OCI-LY7 (cell line): Measurements from ENCODE around the gene ARID5A. TPM values are rescaled to one million over a fixed set of nuclear protein-coding genes. Genes with fewer than 3 reads are reported as not detected.

Experiments
- BruUV-seq: library from RNA; stranded (reverse); fragments of 400-500 nt; replicated peaks from 2 replicates; lab custom pipeline; 2021; lab: Mats Ljungman, UMichigan
- CTCF ChIA-PET: fragments of 300-600 bp; sonication (Branson Sonifier 250); formaldehyde crosslinking; loops from one replicate; lab custom pipeline; 2022; ENCODE audit warnings: antibody characterized with exemption; ENCODE audit not compliant: unreplicated experiment; lab: Charles Lee
- POLR2A ChIA-PET: fragments of 300-600 bp; sonication (Branson Sonifier 250); formaldehyde crosslinking; loops from one replicate; lab custom pipeline; 2022; ENCODE audit warnings: antibody characterized with exemption; lab: Charles Lee
- DNase-seq: peaks from one replicate; pipeline ENCODE4 v3.0.0-alpha.2; 2015; ENCODE audit warnings: low spot score
- H2AFZ ChIP-seq: fragments of 200-600 bp; sonication (generic), shearing (Covaris generic); 2 replicates; pipeline ENCODE4 v1.6.1; 2014; ENCODE audit warnings: mild to moderate bottlenecking, antibody characterized with exemption, low read length, moderate library complexity
- H3K27ac ChIP-seq: fragments of 200-600 bp; sonication (generic); 2 replicates; pipeline ENCODE4 v1.5.1; 2014; ENCODE audit warnings: mixed run types, low read depth, mild to moderate bottlenecking, moderate library complexity, low read length, inconsistent platforms; ENCODE audit not compliant: poor library complexity, severe bottlenecking
- H3K36me3 ChIP-seq: fragments of 200-600 bp; sonication (generic); 2 replicates; pipeline ENCODE4 v1.6.1; 2014; ENCODE audit warnings: mild to moderate bottlenecking, antibody characterized with exemption, low read length, moderate library complexity, mixed read lengths; ENCODE audit not compliant: insufficient read depth
- H3K4me1 ChIP-seq: fragments of 200-600 bp; sonication (generic); 2 replicates; pipeline ENCODE4 v1.5.1; 2014; ENCODE audit warnings: mild to moderate bottlenecking, low read length; ENCODE audit not compliant: insufficient read depth, poor library complexity, severe bottlenecking
- H3K4me2 ChIP-seq: fragments of 200-600 bp; sonication (generic); 2 replicates; pipeline ENCODE4 v1.6.1; 2014; ENCODE audit warnings: mild to moderate bottlenecking, low read length
- H3K4me3 ChIP-seq: fragments of 200-600 bp; sonication (generic); 2 replicates; pipeline ENCODE4 v1.5.1; 2014; ENCODE audit warnings: mild to moderate bottlenecking, low read depth, low read length; ENCODE audit not compliant: poor library complexity, severe bottlenecking
- H3K79me2 ChIP-seq: fragments of 200-600 bp; sonication (generic); 2 replicates; pipeline ENCODE4 v1.6.1; 2016; ENCODE audit warnings: low read depth, mild to moderate bottlenecking, low read length, moderate library complexity, mixed read lengths; ENCODE audit not compliant: insufficient read depth
- H3K9me2 ChIP-seq: fragments of 200-600 bp; sonication (generic); 2 replicates; pipeline ENCODE4 v1.6.1; 2016; ENCODE audit warnings: mild to moderate bottlenecking, low read length, mixed read lengths; ENCODE audit not compliant: insufficient read depth
- H3K9me3 ChIP-seq: fragments of 200-600 bp; sonication (generic); 2 replicates; pipeline ENCODE4 v1.6.1; 2014; ENCODE audit warnings: mild to moderate bottlenecking, mixed run types, low read length, mixed read lengths
- H4K20me1 ChIP-seq: fragments of 200-600 bp; sonication (generic); 2 replicates; pipeline ENCODE4 v1.6.1; 2014; ENCODE audit warnings: mild to moderate bottlenecking, antibody characterized with exemption, low read length, moderate library complexity, mixed read lengths; ENCODE audit not compliant: insufficient read depth
- EZH2phosphoT487 ChIP-seq: fragments of 200-600 bp; sonication (generic); IDR thresholded peaks from 2 replicates; pipeline ENCODE4 v1.6.1; 2018; ENCODE audit warnings: low read depth, borderline replicate concordance, mild to moderate bottlenecking, mixed run types, antibody characterized with exemption, low read length, moderate library complexity, mixed read lengths
- intact Hi-C: fragments of 100-400 bp; cut with micrococcal nuclease; formaldehyde crosslinking; loops from one replicate; pipeline ENCODE4 v1.10.0; 2022; ENCODE audit not compliant: unreplicated experiment
- total RNA-seq, 2 experiments: library from RNA; depleted of rRNA in 1 of 2; stranded (reverse); fragments of >200 nt in 1 of 2; shearing (Covaris generic) in 1 of 2; gene quantifications; 2 replicates each; pipeline ENCODE4 v1.2.3, GENCODE V29; 2014 to 2022
- TF ChIP-seq, protein P1 (sequence below): fragments of 200-600 bp; sonication (generic); conservative IDR thresholded peaks from 2 replicates; pipeline ENCODE4 v1.5.1; 2014; ENCODE audit warnings: mild to moderate bottlenecking, antibody characterized with exemption, low read length, moderate library complexity, mixed read lengths

Gene ARID5A
- total RNA-seq, 2 experiments from 2014 or later = 4.4 to 6.0 TPM

DNA sequence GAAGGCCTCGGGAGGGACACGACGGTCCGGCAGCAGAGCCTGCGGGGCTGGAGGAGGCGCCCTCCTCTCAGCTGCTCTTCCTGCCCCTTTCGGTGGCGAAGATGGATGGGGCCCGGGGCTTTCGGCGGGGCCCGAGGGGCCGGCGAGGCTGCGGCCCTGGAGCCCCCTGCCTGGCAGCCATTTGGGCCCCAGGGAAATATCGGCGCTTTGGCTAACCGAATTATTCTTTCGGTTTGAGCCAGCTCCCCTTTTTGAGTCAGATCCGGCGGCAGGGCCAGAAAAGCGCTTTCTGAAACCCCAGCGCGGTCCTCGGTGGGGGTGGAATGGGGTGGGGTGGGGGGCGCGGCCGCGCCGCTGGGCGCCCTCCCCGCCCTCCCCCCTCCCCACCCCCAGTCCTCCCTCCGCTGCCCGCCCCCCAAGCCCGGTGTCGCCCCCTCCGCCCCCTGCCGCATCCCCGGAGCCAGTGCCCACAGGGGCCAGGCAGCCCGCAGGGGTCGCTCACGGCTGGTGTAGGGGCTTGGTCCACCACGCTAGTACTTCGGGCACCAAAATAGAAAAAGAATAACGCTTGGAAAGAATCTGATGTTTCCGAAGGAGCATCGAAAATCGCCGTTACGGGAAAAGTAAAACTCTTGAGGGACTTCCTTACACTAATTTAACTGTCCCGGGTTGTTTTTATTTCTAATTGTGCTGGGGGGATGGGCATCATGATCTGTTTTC lies 9.1 kb upstream of the ARID5A start:
- TF ChIP-seq, protein P1, sequence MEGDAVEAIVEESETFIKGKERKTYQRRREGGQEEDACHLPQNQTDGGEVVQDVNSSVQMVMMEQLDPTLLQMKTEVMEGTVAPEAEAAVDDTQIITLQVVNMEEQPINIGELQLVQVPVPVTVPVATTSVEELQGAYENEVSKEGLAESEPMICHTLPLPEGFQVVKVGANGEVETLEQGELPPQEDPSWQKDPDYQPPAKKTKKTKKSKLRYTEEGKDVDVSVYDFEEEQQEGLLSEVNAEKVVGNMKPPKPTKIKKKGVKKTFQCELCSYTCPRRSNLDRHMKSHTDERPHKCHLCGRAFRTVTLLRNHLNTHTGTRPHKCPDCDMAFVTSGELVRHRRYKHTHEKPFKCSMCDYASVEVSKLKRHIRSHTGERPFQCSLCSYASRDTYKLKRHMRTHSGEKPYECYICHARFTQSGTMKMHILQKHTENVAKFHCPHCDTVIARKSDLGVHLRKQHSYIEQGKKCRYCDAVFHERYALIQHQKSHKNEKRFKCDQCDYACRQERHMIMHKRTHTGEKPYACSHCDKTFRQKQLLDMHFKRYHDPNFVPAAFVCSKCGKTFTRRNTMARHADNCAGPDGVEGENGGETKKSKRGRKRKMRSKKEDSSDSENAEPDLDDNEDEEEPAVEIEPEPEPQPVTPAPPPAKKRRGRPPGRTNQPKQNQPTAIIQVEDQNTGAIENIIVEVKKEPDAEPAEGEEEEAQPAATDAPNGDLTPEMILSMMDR = no peak
- no peak for TF ChIP-seq EZH2phosphoT487

DNA sequence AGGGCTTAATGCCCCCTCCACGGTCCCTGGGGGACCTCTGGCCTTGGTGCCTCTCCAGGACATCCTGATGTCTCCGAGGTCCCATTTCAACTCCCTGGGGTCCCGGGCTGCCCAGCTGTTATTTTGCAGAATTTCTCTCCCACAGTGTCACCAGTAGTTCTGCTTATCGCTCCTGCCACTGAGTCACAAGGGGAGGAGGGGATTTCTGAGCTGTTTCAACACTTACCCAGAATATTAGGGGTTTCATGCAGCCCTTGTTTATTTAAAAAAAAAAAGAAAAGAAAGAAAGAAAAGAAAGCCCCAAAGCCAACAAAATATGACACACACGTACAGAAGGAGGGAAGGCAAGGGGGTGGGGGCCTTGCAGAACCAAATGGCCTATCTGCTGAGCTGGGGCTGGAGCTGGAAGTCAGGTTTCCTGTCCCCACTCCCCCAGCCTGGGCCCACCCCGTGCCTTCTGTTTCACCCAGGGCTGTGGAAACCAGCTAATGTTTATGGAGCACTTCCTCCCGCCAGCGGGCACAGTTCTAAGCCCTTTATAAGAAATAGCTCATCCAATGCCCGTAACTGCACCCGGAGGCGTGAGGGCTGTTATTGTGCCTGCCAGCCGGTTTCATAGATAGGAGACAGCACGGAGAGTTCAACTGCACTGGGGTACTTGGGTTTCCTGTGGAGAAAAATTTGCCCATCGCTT lies 8.4 kb upstream of the ARID5A start:
- H3K27ac ChIP-seq = no peak overlapping the region
- ChIA-PET CTCF (no interaction called here), POLR2A (no interaction called here)
- no peaks in the 10 kb centered on the region for H3K79me2 ChIP-seq
- no peaks in the 10 kb centered on the region for H4K20me1 ChIP-seq
- no peak for DNase-seq
- H2AFZ ChIP-seq = no peak overlapping the region
- no peak overlapping the region for H3K4me3 ChIP-seq
- no peaks in the 10 kb centered on the region for H3K9me2 ChIP-seq
- H3K36me3 ChIP-seq = no peaks in the 10 kb centered on the region
- peaks cover 5% of the 10 kb centered on the region for H3K4me1 ChIP-seq
- intact Hi-C loops = no loop called here
- no TSS peak for BruUV-seq
- TF ChIP-seq, protein P1 = no peak
- TF ChIP-seq EZH2phosphoT487 = no peak
- H3K9me3 ChIP-seq = no peaks in the 10 kb centered on the region
- H3K4me2 ChIP-seq = no peak overlapping the region; the same call in 1 of the 2 replicates

More for the DNA sequence above, 9.1 kb upstream of the ARID5A start:
- Histone ChIP-seq H3K9me2 (no peaks in the 10 kb centered on the region), H2AFZ (no peak overlapping the region), H3K79me2 (no peaks in the 10 kb centered on the region), H3K4me2 (no peak overlapping the region; the same call in 1 of the 2 replicates), H4K20me1 (no peaks in the 10 kb centered on the region), H3K27ac (no peak overlapping the region), H3K36me3 (no peaks in the 10 kb centered on the region), H3K4me3 (no peak overlapping the region), H3K9me3 (no peaks in the 10 kb centered on the region), H3K4me1 (peaks cover 5% of the 10 kb centered on the region)
- CTCF ChIA-PET = no interaction called here
- DNase-seq = no peak
- intact Hi-C loops = no loop called here
- no TSS peak for BruUV-seq
- POLR2A ChIA-PET = no interaction called here
